Stimulated activated CD8-positive, alpha-beta memory T cell treated with anti-CD3 and anti-CD28 coated beads, Interleukin-12 subunit alpha, Interleukin-12 subunit beta, amount 100 ng/mL, for 4 hours (primary cell): ENCODE data around the gene NEU4.
"Not testable (repeated sequence)": the region's sequence is repeated elsewhere in the genome, so short reads cannot be mapped to it uniquely, and the experiment has no call there.

Experiments
- DNase-seq: peaks from one replicate; pipeline ENCODE4 v3.0.0-alpha.2; 2020; ENCODE audit warnings: low read depth

The NEU4 gene

GRCh38 chr2:241775223-241776177 lies 33.5 kb upstream of the NEU4 start:
- no peak for DNase-seq

- no peak for DNase-seq
Observed at GRCh38 chr2:241776336-241777169, 32.4 kb upstream of the NEU4 start, which contains the start of gene GAL3ST2. Gene GAL3ST2, plus strand, starts transcription at chr2:241776822. Its CDS starts 134 bp downstream, at chr2:241776956.

- no peak for DNase-seq
Observed at GRCh38 chr2:241777170-241777685, 31.8 kb upstream of the NEU4 start.

GRCh38 chr2:241777686-241778627 lies 31.0 kb upstream of the NEU4 start:
- DNase-seq, result no peak

- no peak for DNase-seq
Observed at GRCh38 chr2:241780939-241781569, 27.9 kb upstream of the NEU4 start.

- DNase-seq, result not testable (repeated sequence)
Observed at GRCh38 chr2:241782053-241782452, 26.9 kb upstream of the NEU4 start.

- DNase-seq, result no peak
Observed at GRCh38 chr2:241788135-241788534, 20.9 kb upstream of the NEU4 start.

- DNase-seq, result no peak
Observed at GRCh38 chr2:241788572-241788971, 20.4 kb upstream of the NEU4 start.

- DNase-seq, result not testable (repeated sequence)
Observed at GRCh38 chr2:241791385-241791784, 17.6 kb upstream of the NEU4 start.

GRCh38 chr2:241793385-241793784 lies 15.6 kb upstream of the NEU4 start:
- no peak for DNase-seq

- no peak for DNase-seq
Observed at GRCh38 chr2:241794250-241794823, 14.7 kb upstream of the NEU4 start.

GRCh38 chr2:241795021-241795999 lies 13.7 kb upstream of the NEU4 start:
- no peak for DNase-seq

- DNase-seq, result no peak
Observed at GRCh38 chr2:241796209-241796608, 12.8 kb upstream of the NEU4 start.

GRCh38 chr2:241796610-241797138 lies 12.3 kb upstream of the NEU4 start:
- DNase-seq, result no peak

GRCh38 chr2:241797441-241798080 lies 11.4 kb upstream of the NEU4 start:
- DNase-seq, result no peak

- DNase-seq, result no peak
Observed at GRCh38 chr2:241798081-241798630, 10.8 kb upstream of the NEU4 start.

- no peak for DNase-seq
Observed at GRCh38 chr2:241798631-241799521, 10.1 kb upstream of the NEU4 start.
